MM.1S (cell line): Measurements from ENCODE around the gene DPCD.

Experiments
- DNase-seq: peaks from one replicate; pipeline ENCODE4 v3.0.0-alpha.2; 2015
- H2AFZ ChIP-seq: fragments of 300-600 bp; sonication (generic); 2 replicates; pipeline ENCODE4 v1.6.0; 2016; ENCODE audit warnings: antibody characterized with exemption, low read length
- H3F3A ChIP-seq: fragments of 300-600 bp; sonication (generic); 2 replicates; pipeline ENCODE4 v1.6.1; 2016; ENCODE audit warnings: mild to moderate bottlenecking, antibody characterized with exemption, low read length, moderate library complexity, mixed read lengths; ENCODE audit not compliant: insufficient read depth
- H3K27ac ChIP-seq: fragments of 300-600 bp; sonication (generic); 2 replicates; pipeline ENCODE4 v1.5.1; 2016; ENCODE audit warnings: mild to moderate bottlenecking, low read length
- H3K27me3 ChIP-seq: fragments of 300-600 bp; sonication (generic); replicated peaks from 2 replicates; pipeline ENCODE4 v1.6.0; 2016; ENCODE audit warnings: low read length; ENCODE audit not compliant: insufficient read depth
- H3K36me3 ChIP-seq: fragments of 300-600 bp; sonication (generic); replicated peaks from 2 replicates; pipeline ENCODE4 v1.6.1; 2016; ENCODE audit warnings: mild to moderate bottlenecking, low read length, mixed read lengths; ENCODE audit not compliant: insufficient read depth
- H3K4me1 ChIP-seq: fragments of 300-600 bp; sonication (generic); 2 replicates; pipeline ENCODE4 v1.6.1; 2016; ENCODE audit warnings: low read length, mixed read lengths
- H3K4me2 ChIP-seq: fragments of 300-600 bp; sonication (generic); 2 replicates; pipeline ENCODE4 v1.6.0; 2016; ENCODE audit warnings: low read depth, low read length
- H3K4me3 ChIP-seq: fragments of 300-600 bp; sonication (generic); 2 replicates; pipeline ENCODE4 v1.5.1; 2016; ENCODE audit warnings: low read length, mixed read lengths
- H3K79me2 ChIP-seq: fragments of 300-600 bp; sonication (generic); 2 replicates; pipeline ENCODE4 v1.6.1; 2016; ENCODE audit warnings: mixed run types, low read length, mixed read lengths
- H3K9ac ChIP-seq: fragments of 300-600 bp; sonication (generic); 2 replicates; pipeline ENCODE4 v1.6.1; 2016; ENCODE audit warnings: low read length, mixed read lengths
- H3K9me2 ChIP-seq: fragments of 300-600 bp; sonication (generic); replicated peaks from 2 replicates; pipeline ENCODE4 v1.6.1; 2016; ENCODE audit warnings: mild to moderate bottlenecking, low read length, mixed read lengths; ENCODE audit not compliant: insufficient read depth
- H3K9me3 ChIP-seq: fragments of 300-600 bp; sonication (generic); replicated peaks from 2 replicates; pipeline ENCODE4 v1.6.1; 2016; ENCODE audit warnings: mild to moderate bottlenecking, low read length, mixed read lengths; ENCODE audit not compliant: insufficient read depth
- H4K20me1 ChIP-seq: fragments of 300-600 bp; sonication (generic); 2 replicates; pipeline ENCODE4 v1.6.1; 2016; ENCODE audit warnings: mild to moderate bottlenecking, low read length, moderate library complexity, mixed read lengths; ENCODE audit not compliant: insufficient read depth
- CTCF ChIP-seq: fragments of 300-600 bp; sonication (generic); IDR thresholded peaks from 2 replicates; pipeline ENCODE4 v1.5.1; 2016; ENCODE audit warnings: antibody characterized with exemption, low read length, mixed read lengths
- EZH2 ChIP-seq: fragments of 300-600 bp; sonication (generic); optimal IDR thresholded peaks from 2 replicates; pipeline ENCODE3; 2017; ENCODE audit warnings: low read depth, mild to moderate bottlenecking, antibody characterized with exemption, low read length, mixed read lengths
- EZH2phosphoT487 ChIP-seq: fragments of 300-600 bp; sonication (generic); IDR thresholded peaks from 2 replicates; pipeline ENCODE4 v1.6.1; 2018; ENCODE audit warnings: antibody characterized with exemption, low read length

The DPCD gene

GRCh38 chr10:101563497-101564040 lies 24.6 kb upstream of the DPCD start:
- Histone ChIP-seq H4K20me1 (no peaks in the 10 kb centered on the region), H3K4me1 (peaks cover 2% of the 10 kb centered on the region; the same call in 1 of the 2 replicates), H3K4me3 (no peak overlapping the region), H3K27me3 (no peaks in the 10 kb centered on the region), H3K27ac (no peak overlapping the region), H3K4me2 (no peak overlapping the region), H3K36me3 (no peaks in the 10 kb centered on the region), H3K9me3 (no peaks in the 10 kb centered on the region), H2AFZ (no peak overlapping the region), H3K9ac (no peak overlapping the region), H3K79me2 (no peaks in the 10 kb centered on the region), H3F3A (no peaks in the 10 kb centered on the region), H3K9me2 (no peaks in the 10 kb centered on the region)
- TF ChIP-seq EZH2phosphoT487 (no peak), CTCF (no peak), EZH2 (no peak)
- DNase-seq = no peak

GRCh38 chr10:101564490-101564991 lies 23.6 kb upstream of the DPCD start:
- TF ChIP-seq EZH2 (no peak), CTCF (no peak), EZH2phosphoT487 (no peak)
- Histone ChIP-seq H3K36me3 (no peaks in the 10 kb centered on the region), H4K20me1 (no peaks in the 10 kb centered on the region), H3K4me3 (no peak overlapping the region), H3K9me3 (no peaks in the 10 kb centered on the region), H3K9ac (no peak overlapping the region), H2AFZ (no peak overlapping the region), H3K4me1 (no peaks in the 10 kb centered on the region), H3K4me2 (no peak overlapping the region), H3K27ac (no peak overlapping the region), H3F3A (no peaks in the 10 kb centered on the region), H3K79me2 (no peaks in the 10 kb centered on the region), H3K9me2 (no peaks in the 10 kb centered on the region), H3K27me3 (peaks cover 3% of the 10 kb centered on the region; the same call in 1 of the 2 replicates)
- DNase-seq = no peak

GRCh38 chr10:101565370-101565900 lies 22.7 kb upstream of the DPCD start:
- DNase-seq = no peak
- no peaks in the 10 kb centered on the region for H3K4me1 ChIP-seq

More at GRCh38 chr10:101565370-101565900, 22.7 kb upstream of the DPCD start:
- no peak for TF ChIP-seq CTCF
- no peak for TF ChIP-seq EZH2phosphoT487
- TF ChIP-seq EZH2 = no peak
- no peaks in the 10 kb centered on the region for H3K9me2 ChIP-seq
- H3K9ac ChIP-seq = no peak overlapping the region
- H4K20me1 ChIP-seq = no peaks in the 10 kb centered on the region
- H3K36me3 ChIP-seq = no peaks in the 10 kb centered on the region
- peaks cover 3% of the 10 kb centered on the region; the same call in 1 of the 2 replicates for H3K27me3 ChIP-seq
- H3K79me2 ChIP-seq = no peaks in the 10 kb centered on the region
- no peak overlapping the region for H3K4me3 ChIP-seq
- no peaks in the 10 kb centered on the region for H3F3A ChIP-seq
- H2AFZ ChIP-seq = no peak overlapping the region
- no peaks in the 10 kb centered on the region for H3K9me3 ChIP-seq
- no peak overlapping the region for H3K4me2 ChIP-seq
- no peak overlapping the region for H3K27ac ChIP-seq
